GM19239 (cell line): ENCODE data around the gene ZNF689.
"Not testable (repeated sequence)": the region's sequence is repeated elsewhere in the genome, so short reads cannot be mapped to it uniquely, and the experiment has no call there.

ENCODE experiments used
- DNase-seq: peaks from one replicate; pipeline ENCODE4 v3.0.0; 2011; ENCODE audit warnings: low spot score; ENCODE audit not compliant: insufficient read length
- FAIRE-seq: peaks from 2 replicates; lab custom pipeline; 2011; peaks lifted over from hg19 to GRCh38; lab: Jason Lieb, UNC

Gene ZNF689

DNA sequence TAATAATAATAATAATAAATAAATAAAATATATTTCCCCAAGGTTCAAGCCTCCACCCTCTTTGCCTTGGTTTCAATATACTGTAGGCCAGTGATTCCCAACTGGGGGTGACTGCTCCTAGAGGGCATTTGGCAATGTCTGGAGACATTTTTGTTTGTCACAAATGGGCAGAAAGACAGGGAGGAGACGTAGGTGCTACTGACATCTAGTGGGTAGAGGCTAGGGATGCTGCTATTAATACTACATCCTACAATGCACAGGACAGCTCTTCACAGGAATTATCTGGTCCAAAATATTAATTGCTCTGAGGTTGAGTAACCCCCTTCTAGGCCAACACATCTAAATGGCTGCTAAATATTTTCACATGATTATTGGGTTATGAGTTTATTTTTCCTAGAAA, 27.8 kb upstream of the ZNF689 start:
- DNase-seq (no peak), FAIRE-seq (no peak)

DNA sequence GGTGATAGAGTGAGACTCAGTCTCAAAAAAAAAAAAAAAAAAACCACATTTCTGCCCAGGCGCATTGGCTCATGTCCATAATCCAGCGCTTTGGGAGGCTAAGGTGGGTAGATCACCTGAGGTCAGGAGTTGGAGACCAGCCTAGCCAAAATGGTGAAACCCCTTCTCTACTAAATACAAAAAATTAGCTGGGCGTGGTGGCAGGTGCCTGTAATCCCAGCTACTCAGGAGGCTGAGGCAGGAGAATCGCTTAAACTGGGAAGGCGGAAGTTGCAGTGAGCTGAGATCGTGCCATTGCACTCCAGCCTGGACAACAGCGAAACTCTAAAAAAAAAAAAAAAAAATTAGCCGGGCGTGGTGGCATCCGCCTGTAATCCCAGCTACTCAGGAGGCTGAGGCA, 26.9 kb upstream of the ZNF689 start:
- not testable (repeated sequence) for FAIRE-seq, DNase-seq

DNA sequence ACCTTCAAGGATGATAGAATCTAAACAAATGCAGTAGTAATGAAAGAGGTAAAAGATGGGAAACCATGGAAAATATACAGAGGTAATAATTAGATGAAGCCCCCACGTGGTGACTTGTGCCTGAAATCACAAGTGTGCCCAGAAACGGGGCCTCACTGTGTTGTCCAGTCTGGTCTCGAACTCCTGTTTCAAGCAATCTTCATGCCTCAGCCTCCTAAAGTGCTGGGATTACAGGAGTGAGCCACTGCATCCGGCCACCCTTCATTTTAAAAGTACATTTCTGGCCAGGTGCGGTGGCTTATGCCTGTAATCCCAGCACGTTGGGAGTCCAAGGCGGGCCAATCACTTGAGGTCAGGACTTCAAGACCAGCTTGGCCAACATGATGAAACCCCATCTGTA, 26.4 kb upstream of the ZNF689 start:
- DNase-seq (no peak), FAIRE-seq (no peak)

DNA sequence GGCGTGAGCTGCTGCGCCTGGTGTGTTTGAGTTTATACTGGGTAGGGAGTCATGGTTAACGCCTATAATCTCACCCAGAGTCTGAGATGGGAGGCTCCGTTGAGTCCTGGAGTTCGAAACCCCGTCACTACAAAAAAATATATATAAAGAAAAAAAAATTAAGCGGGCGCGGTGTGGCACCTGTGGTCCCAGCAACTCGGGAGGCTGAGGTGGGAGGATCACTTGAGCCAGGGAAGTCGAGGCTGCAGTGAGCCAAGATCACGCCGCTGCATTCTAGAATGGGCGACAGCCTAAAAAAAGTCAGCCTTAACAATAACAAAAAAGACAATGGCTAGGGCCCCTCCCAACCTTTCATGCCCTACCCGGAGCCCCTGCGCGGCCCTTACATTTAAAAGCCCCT, 23.3 kb upstream of the ZNF689 start:
- FAIRE-seq (no peak), DNase-seq (no peak)

DNA sequence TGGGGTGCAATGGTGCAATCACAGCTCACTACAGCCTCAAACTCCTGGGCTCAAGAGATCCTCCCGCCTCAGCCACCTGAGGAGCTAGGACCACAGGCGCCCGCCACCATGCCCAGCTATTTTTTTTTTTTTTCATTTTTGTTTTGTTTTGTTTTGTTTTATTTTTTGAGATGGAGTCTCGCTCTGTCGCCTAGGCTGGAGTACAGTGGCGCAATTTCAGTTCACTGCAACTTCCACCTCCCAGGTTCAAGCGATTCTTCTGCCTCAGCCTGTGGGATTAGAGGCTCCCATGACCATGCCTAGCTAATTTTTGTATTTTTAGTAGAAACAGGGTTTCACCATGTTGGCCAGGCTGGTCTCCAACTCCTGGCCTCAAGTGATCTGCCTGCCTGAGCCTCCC, 22.3 kb upstream of the ZNF689 start:
- not testable (repeated sequence) for DNase-seq, FAIRE-seq

DNA sequence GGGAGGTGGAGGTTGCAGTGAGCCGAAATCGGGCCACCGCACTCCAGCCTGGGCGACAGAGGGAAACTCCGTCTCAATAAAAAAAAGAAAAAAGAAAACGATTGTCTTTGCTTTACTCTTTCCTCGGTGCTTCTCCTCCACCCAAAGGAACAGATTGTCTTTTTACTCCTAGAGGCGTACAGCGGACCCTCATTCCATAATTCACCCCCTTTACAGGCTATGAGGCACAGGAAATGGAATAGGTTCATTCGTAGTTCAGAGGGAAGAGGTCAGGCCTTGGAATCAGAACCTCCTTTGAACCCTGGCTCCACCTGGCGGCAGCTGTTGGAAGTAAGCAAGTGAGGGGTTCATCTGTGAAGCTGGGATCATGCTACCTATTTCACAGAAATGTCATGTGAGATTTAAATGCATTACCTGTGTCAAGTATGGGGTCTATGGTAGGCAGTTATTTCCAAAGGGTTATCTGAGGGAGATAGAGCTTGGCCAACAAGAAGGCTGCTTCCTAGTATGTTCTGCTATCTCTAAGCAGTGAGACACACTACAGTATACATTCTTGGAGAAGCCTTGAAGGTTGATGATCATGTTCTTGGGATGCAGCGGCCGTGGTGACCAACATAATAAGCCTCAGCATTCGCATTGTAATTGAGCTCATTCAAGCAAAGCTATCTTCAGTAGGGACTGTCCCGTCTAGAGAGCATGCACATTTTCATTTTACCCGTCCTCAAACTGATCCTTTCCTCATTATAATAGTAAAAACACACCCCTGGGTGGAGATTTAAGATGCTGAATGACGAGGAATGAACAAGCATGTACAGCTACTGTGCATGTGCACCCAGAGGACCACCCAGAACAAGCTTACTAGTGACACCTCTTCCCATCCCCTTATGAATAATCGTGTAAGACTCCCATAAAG, 18.7 kb upstream of the ZNF689 start:
- FAIRE-seq (peak; percentile 87), DNase-seq (no peak)

DNA sequence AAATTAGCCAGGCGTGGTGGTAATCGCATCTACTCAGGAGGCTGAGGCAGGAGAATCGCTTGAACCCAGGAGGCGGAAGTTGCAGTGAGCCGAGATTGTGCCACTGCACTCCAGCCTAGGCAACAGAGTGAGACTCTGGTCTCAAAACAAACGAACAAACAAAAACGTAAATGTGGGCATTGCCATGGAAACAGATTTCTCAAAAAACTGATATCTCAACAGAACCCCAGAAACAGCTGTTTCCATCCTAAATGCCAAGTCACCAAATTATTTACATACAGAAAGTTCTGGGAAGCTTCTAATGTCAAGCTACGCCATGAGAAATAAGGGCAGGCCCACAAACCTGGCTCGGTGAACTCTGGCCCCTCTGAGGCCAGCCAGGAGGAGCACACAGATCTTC, 16.0 kb upstream of the ZNF689 start:
- DNase-seq (no peak), FAIRE-seq (no peak)

DNA sequence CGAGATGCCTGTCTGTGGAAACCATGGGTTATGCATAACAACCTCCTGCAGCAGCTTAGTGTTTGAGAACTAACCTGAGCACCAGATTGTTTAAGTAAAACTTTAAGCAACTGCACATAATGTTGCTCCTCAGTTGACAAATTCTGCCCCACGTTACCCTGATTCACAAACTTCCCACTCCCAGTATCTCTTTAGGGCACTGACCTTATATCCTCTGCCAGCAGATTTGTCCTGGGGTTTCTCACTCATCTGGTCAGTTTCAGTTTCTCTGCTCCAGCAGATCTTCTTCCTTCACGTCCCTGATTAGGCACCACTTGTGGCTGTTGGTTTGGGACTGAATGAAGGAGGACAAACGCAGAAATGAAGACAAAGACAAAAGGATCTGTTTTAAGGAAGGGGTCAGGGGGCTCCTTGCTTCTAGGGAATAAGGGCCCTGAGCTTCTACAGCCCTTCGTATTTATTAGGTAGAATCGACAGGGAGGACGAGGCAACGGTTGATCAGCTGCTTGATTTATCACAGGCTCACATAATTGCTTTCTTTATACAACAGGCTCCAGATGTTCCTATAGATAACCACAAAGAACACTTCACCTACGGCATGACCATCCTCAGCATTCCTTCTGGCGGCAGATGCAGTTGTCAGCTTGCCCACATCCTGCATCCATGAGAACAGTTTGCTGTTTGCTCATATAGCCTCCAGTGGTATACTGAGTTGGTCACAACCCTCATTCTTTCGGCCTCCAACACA, 13.5 kb upstream of the ZNF689 start:
- DNase-seq (no peak), FAIRE-seq (no peak)

DNA sequence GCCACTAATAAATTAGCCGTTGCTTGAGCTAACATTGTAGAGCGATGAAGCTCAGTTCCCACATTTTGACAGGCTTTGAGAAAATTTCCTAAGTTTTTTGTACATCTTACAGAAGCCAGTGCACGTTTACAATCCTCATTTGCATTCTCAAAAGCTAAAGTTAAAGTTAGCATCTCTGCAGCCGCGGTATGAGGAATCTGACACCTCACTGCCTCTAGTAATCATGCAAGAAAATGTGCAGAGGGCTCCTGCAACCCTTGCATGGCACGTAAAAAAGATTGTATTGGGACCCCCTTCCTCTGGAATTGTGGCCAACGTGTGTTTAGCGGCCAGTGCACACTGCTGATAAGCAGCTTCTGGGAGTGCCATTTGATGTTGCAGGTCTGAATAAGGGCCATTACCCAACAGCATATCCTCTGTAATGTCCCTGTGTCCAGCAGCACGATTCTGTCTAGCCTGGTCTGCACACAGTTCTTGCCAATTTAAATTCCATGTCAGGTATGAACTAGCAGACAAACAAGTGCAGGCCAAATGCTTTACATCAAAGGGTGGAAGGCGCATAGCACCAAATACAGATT, 12.4 kb upstream of the ZNF689 start:
- DNase-seq (no peak), FAIRE-seq (no peak)

DNA sequence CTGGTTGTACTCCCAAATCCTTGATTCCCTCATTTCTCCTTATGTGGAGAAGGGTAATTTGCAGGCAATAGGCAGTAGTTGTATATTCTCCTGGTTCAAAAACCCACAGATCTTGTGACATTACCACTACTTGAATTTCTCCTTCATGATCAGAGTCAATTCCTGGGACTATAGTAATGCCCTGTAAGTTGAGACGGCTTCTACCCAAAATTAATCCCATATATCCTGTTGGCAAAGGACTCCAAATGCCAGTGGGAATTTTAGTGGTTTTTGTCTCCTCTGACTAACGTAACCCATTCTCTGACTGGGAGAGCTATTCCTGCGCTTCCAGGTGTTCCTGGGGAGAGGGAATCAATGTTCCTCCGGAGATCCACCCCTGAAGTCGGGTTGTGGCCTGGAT, 11.6 kb upstream of the ZNF689 start:
- no peak for FAIRE-seq
- DNase-seq, result no peak

DNA sequence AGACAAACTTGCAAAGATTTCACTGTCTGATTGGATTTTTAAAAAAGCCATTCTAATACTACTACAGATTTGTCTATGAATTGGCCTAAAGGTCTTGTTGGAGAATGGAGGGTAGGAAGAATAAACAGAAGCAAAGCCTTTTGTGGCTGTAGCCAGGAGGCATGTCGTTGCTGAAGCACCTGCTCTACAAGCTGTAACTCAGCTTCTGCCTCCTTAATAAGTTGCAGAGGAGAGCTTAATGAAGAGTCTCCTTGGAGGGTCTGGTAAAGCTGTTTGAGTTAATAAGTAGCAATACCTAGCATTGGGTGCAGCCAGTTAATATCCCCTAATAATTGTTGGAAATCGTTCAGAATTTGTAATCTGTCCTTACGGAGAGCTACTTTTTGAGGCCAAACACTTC, 10.0 kb upstream of the ZNF689 start:
- no peak for FAIRE-seq

DNA sequence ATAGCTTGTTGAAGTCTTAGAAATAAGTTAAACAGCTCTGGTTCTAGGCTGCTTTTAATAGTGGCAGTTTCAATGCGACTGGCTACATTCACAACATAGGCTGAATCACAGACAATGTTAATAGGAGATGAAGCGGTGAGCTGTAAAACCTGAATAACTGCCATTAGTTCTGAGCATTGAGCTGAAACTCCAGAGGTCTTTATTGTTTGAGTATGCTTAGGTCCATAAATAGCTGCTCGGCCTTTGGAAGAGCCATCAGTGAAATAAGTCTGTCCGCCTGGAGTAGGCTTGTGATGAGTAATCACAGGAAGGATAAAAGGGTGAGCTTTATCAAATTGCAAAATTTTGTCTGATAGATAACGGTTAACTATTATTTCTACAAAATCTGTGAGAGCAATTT, 9.4 kb upstream of the ZNF689 start:
- DNase-seq (no peak), FAIRE-seq (no peak)

More for the DNA sequence above, 10.0 kb upstream of the ZNF689 start:
- DNase-seq, result no peak

DNA sequence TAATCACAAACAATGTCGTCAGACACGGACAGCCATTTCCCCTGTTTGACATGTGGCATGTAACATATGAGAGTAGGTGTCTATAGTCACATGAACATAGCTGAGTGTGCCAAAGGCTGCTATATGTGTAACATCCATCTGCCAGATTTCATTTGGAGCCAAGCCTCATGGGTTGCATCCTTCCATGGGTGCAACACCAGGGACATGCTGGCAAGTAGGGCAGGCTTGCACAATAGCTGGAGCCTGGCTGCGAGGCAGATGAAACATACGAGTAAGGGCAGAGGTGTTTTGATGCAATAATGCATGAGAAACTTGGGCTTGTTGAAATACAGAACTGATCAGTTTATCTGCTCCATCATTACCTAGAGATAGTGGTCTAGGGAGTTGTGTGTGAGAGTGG, 9.0 kb upstream of the ZNF689 start:
- FAIRE-seq, result no peak

DNA sequence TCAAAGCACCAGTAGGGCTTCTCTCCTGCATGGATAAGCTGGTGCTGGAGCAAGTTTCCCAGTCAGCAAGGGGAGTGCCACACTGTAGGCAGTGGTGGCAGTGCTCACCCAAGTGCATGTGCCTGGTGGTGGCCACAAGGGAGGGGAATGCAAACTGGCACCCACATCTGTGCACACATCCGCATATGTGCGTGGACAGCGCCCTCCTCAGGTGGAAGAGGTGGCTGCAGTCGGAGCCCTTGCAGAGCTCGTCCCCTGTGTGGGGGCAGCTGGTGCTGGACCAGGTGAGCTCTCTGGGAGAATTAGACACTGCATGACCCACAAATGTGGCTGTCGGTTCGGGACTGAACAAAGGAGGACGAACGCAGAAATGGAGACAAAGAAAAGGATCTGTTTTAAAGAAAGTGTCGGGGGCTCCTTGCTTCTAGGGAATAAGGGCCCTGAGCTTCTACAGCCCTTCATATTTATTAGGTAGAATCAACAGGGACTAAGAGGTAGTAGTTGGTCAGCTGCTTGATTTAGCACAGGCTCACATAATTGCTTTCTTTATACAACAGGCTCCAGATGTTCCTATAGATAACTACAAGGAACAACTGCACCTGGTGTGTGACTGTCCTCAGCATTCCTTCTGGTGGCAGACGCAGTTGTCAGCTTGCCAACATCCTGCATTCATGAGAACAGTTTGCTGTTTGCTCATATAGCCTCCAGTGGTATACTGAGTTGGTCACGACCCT, 5.3 kb upstream of the ZNF689 start:
- DNase-seq (no peak), FAIRE-seq (no peak)

More for the DNA sequence above, 9.0 kb upstream of the ZNF689 start:
- DNase-seq, result no peak

DNA sequence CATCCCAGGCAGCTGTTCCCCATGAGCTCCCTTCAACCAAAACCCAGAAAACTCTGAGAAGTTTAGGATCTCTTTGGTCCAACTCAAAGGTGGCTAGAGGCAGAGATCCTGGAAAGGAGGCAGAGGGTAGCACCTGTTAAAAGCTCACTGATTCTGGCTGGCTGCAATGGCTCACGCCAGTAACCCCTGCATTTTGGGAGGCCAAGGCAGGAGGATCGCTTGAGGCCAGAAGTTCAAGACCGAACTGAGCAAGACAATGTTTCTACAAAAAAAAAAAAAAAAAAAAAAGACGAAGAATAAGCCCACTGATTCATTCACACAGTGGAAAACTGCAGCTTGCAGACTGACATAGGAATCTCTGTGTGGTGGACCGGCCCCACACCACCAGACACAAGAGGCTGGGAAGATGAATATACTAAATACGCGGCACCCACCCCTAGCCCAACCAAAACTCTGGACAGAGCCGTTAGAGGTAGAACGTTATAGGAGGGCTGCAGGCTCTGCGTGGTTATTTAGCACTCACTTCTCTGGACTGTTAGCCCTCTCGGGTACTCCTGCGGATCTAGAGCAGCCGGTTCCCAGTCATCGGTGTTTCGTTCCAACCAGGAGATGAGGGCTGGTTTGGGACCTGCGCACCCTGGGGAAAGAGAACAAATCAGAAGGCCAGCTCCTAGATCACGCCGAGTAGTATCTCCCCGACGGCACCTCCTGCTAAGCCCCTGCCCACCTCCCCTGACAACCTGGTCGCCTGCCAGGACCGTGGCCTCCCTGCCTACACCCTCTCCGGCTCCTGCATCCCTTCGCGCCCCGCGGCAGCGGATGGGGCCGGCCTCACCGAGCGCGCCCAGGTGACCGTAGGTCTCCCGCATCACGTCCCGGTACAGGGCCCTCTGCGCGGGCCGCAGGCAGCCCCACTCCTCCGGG, 925 bp downstream of the ZNF689 start:
- DNase-seq (peak; percentile 45), FAIRE-seq (peak; percentile 14)

DNA sequence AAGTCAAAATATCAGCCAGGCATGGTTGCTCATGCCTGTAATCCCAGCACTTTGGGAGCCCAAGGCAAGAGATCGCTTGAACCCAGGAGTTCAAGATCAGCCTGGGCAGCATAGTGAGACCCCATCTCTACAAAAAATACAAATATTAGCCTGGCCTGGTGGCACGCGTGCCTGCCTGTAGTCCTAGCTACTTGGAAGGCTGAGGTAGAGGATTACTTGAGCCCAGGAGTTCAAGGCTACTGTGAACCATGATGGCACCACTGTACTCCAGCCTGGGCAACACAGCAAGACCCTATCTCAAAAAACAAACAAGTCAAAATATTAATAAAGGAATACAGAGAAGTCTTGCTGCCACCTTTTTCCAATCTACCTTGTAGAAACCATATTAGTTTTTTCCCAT, 4.2 kb downstream of the ZNF689 start:
- no peak for FAIRE-seq
- no peak for DNase-seq

DNA sequence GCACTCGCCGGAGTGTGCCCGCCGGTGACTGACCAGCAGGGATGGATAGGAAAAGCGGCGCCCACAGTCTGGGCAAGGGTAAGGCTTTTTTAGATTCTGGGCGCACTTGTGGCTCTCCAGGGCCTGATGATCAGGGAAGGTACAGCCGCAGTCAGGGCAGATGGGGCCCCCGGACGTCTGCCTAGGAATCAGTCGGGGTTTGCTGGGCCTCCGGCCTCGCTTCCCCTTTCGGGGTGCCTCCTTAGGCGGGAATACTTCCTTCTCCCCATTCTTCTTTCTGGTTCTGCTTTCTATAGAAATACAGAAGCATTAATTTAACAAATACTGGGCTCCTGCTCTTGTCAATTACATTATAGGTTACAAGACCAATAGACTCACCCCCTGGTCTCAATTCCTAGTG, 5.0 kb downstream of the ZNF689 start:
- FAIRE-seq, result no peak
- no peak for DNase-seq

DNA sequence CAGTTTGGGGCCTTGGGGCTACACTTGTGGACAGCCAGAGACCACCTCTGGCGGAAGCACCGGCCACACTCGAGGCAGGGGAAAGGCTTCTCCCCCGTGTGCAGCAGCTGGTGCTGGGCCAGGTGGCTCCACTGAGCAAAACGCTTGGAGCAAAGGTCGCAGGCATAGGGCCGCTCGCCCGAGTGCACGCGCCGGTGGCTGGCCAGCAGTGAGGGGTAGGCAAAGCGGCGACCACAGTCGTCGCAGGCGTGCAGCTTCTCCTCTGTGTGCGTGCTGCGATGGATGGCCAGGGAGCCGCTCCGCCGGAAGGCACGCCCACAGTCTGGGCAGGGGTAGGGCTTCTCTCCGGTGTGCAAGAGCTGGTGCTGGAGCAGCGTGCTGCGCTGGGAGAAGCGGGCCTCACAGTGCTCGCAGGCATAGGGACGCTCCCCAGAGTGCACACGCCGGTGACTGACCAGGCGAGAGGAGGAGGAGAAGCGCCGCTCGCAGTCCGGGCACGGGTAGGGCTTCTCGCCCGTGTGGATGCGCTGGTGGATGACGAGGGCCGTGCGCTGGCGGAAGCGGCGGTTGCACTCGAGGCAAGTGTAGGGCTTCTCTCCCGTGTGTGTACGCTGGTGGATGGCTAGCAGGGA, 5.8 kb downstream of the ZNF689 start:
- no peak for FAIRE-seq
- DNase-seq, result no peak

DNA sequence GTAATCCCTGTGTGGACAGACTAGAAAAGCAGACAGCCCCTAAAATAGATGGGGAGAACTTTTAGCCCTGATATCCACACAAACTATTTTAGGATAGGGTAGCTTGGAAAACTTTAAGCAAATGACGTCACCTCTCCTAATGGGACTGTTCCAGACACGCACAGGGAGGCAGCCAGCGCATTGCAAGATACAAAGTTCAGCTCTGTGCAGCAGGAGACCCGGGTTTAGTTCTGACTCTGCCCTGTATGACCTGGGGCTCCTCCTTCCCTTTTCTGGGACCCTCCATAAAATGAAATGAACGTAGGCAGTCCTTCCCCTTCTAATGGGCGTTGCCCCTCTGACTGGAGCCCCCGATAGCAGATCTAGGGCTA, 6.3 kb downstream of the ZNF689 start:
- FAIRE-seq (no peak), DNase-seq (no peak)
